ENCODE results near the gene SMG1.
"Not testable (repeated sequence)": the region's sequence is repeated elsewhere in the genome, so short reads cannot be mapped to it uniquely, and the experiment has no call there.

Gene SMG1

GRCh38 chr16:18757960-18758660 lies 168.1 kb downstream of the SMG1 start:
- DNase-seq, result not testable (repeated sequence)

GRCh38 chr16:18756639-18757038 lies 169.6 kb downstream of the SMG1 start:
- DNase-seq, result not testable (repeated sequence)
